Muscle of leg (tissue), 11 donors: ENCODE data around the gene NR2F1. TPM values are rescaled to one million over a fixed set of nuclear protein-coding genes. Genes with fewer than 3 reads are reported as not detected.

Experiments used
- DNase-seq: peaks from one replicate; pipeline ENCODE4 v3.0.0; 2013
- H3K27ac ChIP-seq: one replicate; pipeline ENCODE4 v1.5.1; 2013; ENCODE audit warnings: mild to moderate bottlenecking, low read length, control low read depth
- H3K27me3 ChIP-seq: one replicate; pipeline ENCODE4 v1.6.1; 2013; ENCODE audit warnings: low read length; ENCODE audit not compliant: control insufficient read depth, insufficient read depth
- H3K36me3 ChIP-seq: one replicate; pipeline ENCODE4 v1.6.1; 2013; ENCODE audit warnings: low read length; ENCODE audit not compliant: control insufficient read depth, insufficient read depth
- H3K4me1 ChIP-seq: one replicate; pipeline ENCODE4 v1.6.1; 2013; ENCODE audit warnings: low read length; ENCODE audit not compliant: control insufficient read depth, insufficient read depth
- H3K4me3 ChIP-seq: one replicate; pipeline ENCODE4 v1.5.1; 2013; ENCODE audit warnings: low read length, control low read depth
- H3K9me3 ChIP-seq: replicated peaks from 2 replicates; pipeline ENCODE4 v1.6.1; 2013; ENCODE audit warnings: low read depth, low read length; ENCODE audit not compliant: control insufficient read depth
- WGBS: methylation state at CpG from one replicate; pipeline ENCODE4 v1.1.5; 2013; ENCODE audit warnings: missing lambda C conversion rate; ENCODE audit not compliant: insufficient coverage; 5-methylcytosine and 5-hydroxymethylcytosine counted together
- polyA plus RNA-seq, 8 donors: library from polyadenylated mRNA; unstranded; fragments of 120-200 nt; gene quantifications; one replicate each; pipeline versions ENCODE4 v1.2.1 to v1.2.3, GENCODE V29; 2013; ENCODE audit warnings: inconsistent platforms in 1 of 8, low replicate concordance in 1 of 8; ENCODE audit not compliant: insufficient read length in 8 of 8, insufficient read depth in 1 of 8
- total RNA-seq: library from RNA; stranded (reverse); fragments of 120-200 nt; gene quantifications from one replicate; pipeline ENCODE4 v1.2.4, GENCODE V29; 2013

Gene NR2F1
- total and polyA plus RNA-seq, 9 donors = 1.8 to 17.3 (median 5.0) TPM

GRCh38 chr5:93585041-93585766 lies 2.2 kb downstream of the NR2F1 start:
- Histone ChIP-seq H3K36me3 (no peaks in the 10 kb centered on the region), H3K27ac (no peak overlapping the region), H3K9me3 (no peaks in the 10 kb centered on the region), H3K4me3 (peak overlapping the region; percentile 52), H3K4me1 (peaks cover 26% of the 10 kb centered on the region), H3K27me3 (peaks cover 69% of the 10 kb centered on the region)
- under 1% methylated on average over 51 of the region's 70 CpGs for WGBS
- DNase-seq = peak; percentile 54

DNA sequence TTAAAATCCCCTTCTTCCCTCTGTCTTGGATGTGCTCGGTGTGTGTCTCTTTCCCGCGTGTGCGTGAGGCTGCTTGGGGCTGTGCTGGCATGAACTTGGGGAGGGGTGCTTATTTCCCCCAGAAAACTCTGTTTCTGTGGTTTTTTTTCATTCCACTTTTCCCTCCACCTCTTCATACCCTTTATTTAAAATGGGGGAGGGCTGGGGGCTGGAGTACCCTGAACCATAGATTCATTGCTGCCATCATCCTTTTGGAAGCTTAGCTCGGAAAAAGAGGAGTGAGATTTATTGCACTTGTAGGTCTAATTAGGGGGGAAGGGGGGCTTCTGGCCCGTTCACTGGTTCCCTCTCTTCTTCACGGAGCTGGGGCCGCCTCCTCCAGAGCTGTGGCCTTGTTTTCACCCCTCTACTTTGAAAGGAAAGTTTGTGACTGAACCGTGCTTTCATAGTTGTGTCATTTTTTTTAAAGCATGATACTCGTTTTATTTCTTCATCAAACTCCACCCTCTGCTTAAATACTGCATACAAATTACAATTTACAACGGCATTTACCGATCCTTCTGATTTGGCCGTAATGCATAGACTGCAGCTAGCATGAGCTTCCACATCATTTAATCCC lies 2.9 kb downstream of the NR2F1 start:
- Histone ChIP-seq H3K27ac (peak overlapping the region; percentile 7), H3K27me3 (peaks cover 65% of the 10 kb centered on the region), H3K9me3 (no peaks in the 10 kb centered on the region), H3K36me3 (no peaks in the 10 kb centered on the region), H3K4me1 (peaks cover 21% of the 10 kb centered on the region), H3K4me3 (peak overlapping the region; percentile 52)
- WGBS = no CpG with 5 or more reads among the region's 13 CpGs
- DNase-seq = peak; percentile 39

DNA sequence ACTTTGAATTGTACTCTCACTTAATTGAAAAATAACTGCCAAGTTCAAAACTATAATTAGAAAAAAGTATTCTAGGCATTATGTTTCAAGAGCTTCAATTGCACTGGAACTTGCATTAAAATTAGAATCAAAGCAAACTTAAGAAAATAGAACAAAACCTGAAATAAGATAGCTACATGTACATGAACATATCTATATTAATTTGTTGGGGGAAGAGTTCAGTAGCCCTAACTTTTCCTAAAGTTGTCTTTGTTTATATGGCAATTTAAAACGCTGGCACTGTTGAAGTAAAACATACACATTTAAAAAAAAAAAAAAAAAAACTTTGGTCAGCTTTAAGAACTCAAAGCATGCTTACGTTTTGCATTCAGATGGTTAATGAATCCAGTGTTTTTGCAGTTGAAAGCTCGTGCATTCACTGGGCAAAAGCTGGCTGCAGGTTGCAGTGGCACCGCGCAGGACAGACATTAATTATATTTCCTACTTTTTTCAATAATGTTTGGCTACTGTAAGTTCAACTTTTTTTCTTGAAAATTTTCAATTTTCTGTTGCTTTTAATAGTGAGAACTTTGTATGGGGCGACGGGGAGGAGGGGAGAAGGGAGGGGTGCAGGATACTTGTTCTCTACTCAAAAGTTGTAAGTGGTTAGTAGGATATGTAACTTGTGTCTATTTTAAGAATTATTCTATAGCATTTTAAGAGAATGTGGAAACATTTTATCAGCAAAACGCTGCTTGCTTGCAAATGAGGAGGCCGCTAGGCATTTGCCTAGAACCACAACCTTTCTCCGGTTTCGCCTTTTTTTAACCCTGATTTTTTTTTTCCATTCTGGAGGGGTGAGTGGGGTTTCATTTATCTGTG lies 3.9 kb downstream of the NR2F1 start:
- Histone ChIP-seq H3K27ac (no peak overlapping the region), H3K4me3 (no peak overlapping the region), H3K36me3 (no peaks in the 10 kb centered on the region), H3K9me3 (no peaks in the 10 kb centered on the region), H3K4me1 (peaks cover 21% of the 10 kb centered on the region), H3K27me3 (peaks cover 67% of the 10 kb centered on the region)
- DNase-seq = no peak
- no CpG with 5 or more reads among the region's 11 CpGs for WGBS

DNA sequence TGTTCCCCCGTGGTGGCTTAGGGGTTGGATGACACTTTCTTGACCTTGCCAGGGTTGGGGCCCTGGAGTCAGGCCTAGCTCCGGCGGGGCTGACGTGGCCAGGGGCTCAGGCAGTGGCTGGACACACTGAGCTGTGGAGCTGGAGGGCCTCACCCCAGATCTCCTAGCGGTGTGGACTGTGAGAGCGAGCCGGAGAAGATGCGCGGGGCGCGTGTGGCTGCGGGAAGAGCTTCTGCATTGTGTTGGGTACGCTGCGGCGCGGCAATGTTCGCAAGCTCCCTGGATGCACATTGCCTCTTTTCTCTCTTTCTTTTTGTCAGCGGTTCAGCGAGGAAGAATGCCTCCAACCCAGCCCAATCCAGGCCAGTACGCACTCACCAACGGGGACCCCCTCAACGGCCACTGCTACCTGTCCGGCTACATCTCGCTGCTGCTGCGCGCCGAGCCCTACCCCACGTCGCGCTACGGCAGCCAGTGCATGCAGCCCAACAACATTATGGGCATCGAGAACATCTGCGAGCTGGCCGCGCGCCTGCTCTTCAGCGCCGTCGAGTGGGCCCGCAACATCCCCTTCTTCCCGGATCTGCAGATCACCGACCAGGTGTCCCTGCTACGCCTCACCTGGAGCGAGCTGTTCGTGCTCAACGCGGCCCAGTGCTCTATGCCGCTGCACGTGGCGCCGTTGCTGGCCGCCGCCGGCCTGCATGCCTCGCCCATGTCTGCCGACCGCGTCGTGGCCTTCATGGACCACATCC lies 4.8 kb downstream of the NR2F1 start:
- no peak for DNase-seq
- peaks cover 18% of the 10 kb centered on the region for H3K4me1 ChIP-seq
- H3K36me3 ChIP-seq = no peaks in the 10 kb centered on the region
- no peak overlapping the region for H3K27ac ChIP-seq
- H3K27me3 ChIP-seq = peaks cover 63% of the 10 kb centered on the region
- no peaks in the 10 kb centered on the region for H3K9me3 ChIP-seq
- 34% methylated on average over 58 of the region's 59 CpGs for WGBS
- H3K4me3 ChIP-seq = no peak overlapping the region

- H3K9me3 ChIP-seq = peaks cover 2% of the 10 kb centered on the region
- DNase-seq = no peak
- peaks cover 63% of the 10 kb centered on the region for H3K27me3 ChIP-seq
- 25% methylated on average over 68 of the region's 78 CpGs for WGBS
- H3K36me3 ChIP-seq = no peaks in the 10 kb centered on the region
- no peak overlapping the region for H3K4me3 ChIP-seq
- H3K27ac ChIP-seq = no peak overlapping the region
- H3K4me1 ChIP-seq = peaks cover 12% of the 10 kb centered on the region
Observed at GRCh38 chr5:93588352-93589151, 5.5 kb downstream of the NR2F1 start.

- no CpG with 5 or more reads among the region's 6 CpGs for WGBS
- no peak for DNase-seq
- Histone ChIP-seq H3K27ac (no peak overlapping the region), H3K27me3 (peaks cover 67% of the 10 kb centered on the region), H3K9me3 (peaks cover 5% of the 10 kb centered on the region), H3K4me3 (no peak overlapping the region), H3K4me1 (peaks cover 12% of the 10 kb centered on the region), H3K36me3 (no peaks in the 10 kb centered on the region)
Observed at GRCh38 chr5:93589152-93589828, 6.3 kb downstream of the NR2F1 start.

DNA sequence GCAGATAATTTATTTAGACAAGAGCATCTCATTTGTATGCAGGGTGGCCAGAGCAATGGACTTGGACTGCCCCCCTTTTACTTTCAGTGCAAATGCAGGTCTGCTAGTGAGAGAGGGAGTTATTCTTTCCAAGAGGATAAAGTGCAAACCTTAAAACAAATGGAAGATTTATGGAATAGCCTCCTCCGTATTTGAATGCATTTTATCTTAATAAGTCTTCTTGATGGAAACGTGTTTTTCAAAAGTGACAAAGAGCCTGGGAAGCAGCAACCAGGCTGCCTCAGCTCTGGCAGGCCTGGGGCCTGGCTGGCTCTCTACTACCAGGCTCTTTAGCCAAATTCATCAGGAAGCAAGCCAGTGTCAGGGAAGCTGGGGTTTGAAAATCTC lies 6.8 kb downstream of the NR2F1 start:
- Histone ChIP-seq H3K27ac (no peak overlapping the region), H3K36me3 (no peaks in the 10 kb centered on the region), H3K9me3 (peaks cover 6% of the 10 kb centered on the region), H3K4me3 (no peak overlapping the region), H3K4me1 (peaks cover 12% of the 10 kb centered on the region), H3K27me3 (peaks cover 71% of the 10 kb centered on the region)
- 42% methylated on average over 2 of the region's 2 CpGs for WGBS
- DNase-seq = no peak

GRCh38 chr5:93590493-93590892 lies 7.5 kb downstream of the NR2F1 start:
- Histone ChIP-seq H3K27me3 (peaks cover 73% of the 10 kb centered on the region), H3K4me1 (peaks cover 12% of the 10 kb centered on the region), H3K36me3 (no peaks in the 10 kb centered on the region), H3K27ac (no peak overlapping the region), H3K4me3 (no peak overlapping the region), H3K9me3 (peaks cover 6% of the 10 kb centered on the region)
- WGBS = no CpG with 5 or more reads among the region's 3 CpGs
- DNase-seq = no peak
